Hepatocyte (in vitro differentiated cells): ENCODE results near the gene CCDC13. TPM values are rescaled to one million over a fixed set of nuclear protein-coding genes. Genes with fewer than 3 reads are reported as not detected.

Source experiments
- DNase-seq: peaks from one replicate; pipeline ENCODE4 v3.0.0-alpha.2; 2016; ENCODE audit warnings: low spot score
- H2AFZ ChIP-seq: fragments of 200-600 bp; sonication (generic); 2 replicates; pipeline ENCODE4 v1.6.0; 2016; ENCODE audit warnings: antibody characterized with exemption, mild to moderate bottlenecking
- H3K27ac ChIP-seq: fragments of 200-600 bp; sonication (generic); 2 replicates; pipeline ENCODE4 v1.5.1; 2016; ENCODE audit warnings: mild to moderate bottlenecking
- H3K27me3 ChIP-seq: fragments of 200-600 bp; sonication (generic); 2 replicates; pipeline ENCODE4 v1.6.1; 2016
- H3K36me3 ChIP-seq: fragments of 200-600 bp; sonication (generic); replicated peaks from 2 replicates; pipeline ENCODE4 v1.5.1; 2016; ENCODE audit warnings: low read depth; ENCODE audit not compliant: insufficient read depth
- H3K4me1 ChIP-seq: fragments of 200-600 bp; sonication (generic); 2 replicates; pipeline ENCODE4 v1.5.1; 2016; ENCODE audit warnings: mild to moderate bottlenecking, moderate library complexity; ENCODE audit not compliant: insufficient read depth
- H3K4me2 ChIP-seq: fragments of 200-600 bp; sonication (generic); 2 replicates; pipeline ENCODE4 v1.6.0; 2016
- H3K4me3 ChIP-seq: fragments of 200-600 bp; sonication (generic); 2 replicates; pipeline ENCODE4 v1.5.1; 2016; ENCODE audit warnings: mild to moderate bottlenecking
- H3K79me2 ChIP-seq: fragments of 200-600 bp; sonication (generic); 2 replicates; pipeline ENCODE4 v1.6.0; 2017; ENCODE audit warnings: mild to moderate bottlenecking
- H3K9me2 ChIP-seq: fragments of 200-600 bp; sonication (generic); replicated peaks from 2 replicates; pipeline ENCODE4 v1.6.0; 2017; ENCODE audit warnings: mild to moderate bottlenecking; ENCODE audit not compliant: insufficient read depth
- H3K9me3 ChIP-seq: fragments of 200-600 bp; sonication (generic); 2 replicates; pipeline ENCODE4 v1.5.1; 2016; ENCODE audit warnings: low read depth, mild to moderate bottlenecking
- H4K20me1 ChIP-seq: fragments of 200-600 bp; sonication (generic); 2 replicates; pipeline ENCODE4 v1.6.0; 2016; ENCODE audit warnings: mild to moderate bottlenecking; ENCODE audit not compliant: insufficient read depth, poor library complexity, severe bottlenecking
- EZH2 ChIP-seq: fragments of 200-600 bp; sonication (generic); IDR thresholded peaks from 2 replicates; pipeline ENCODE4 v1.6.1; 2016; ENCODE audit warnings: antibody characterized with exemption, mild to moderate bottlenecking, borderline replicate concordance
- EZH2phosphoT487 ChIP-seq: fragments of 200-600 bp; sonication (generic); IDR thresholded peaks from one replicate; pipeline ENCODE4 v1.6.1; 2018; ENCODE audit warnings: antibody characterized with exemption, mild to moderate bottlenecking, low read depth, moderate library complexity; ENCODE audit not compliant: unreplicated experiment, severe bottlenecking
- WGBS: methylation state at CpG from one replicate; pipeline ENCODE4 v1.1.6; 2016; ENCODE audit warnings: low lambda C conversion rate; ENCODE audit errors: missing lambda C conversion rate; 5-methylcytosine and 5-hydroxymethylcytosine counted together
- polyA plus RNA-seq: library from polyadenylated mRNA; unstranded; fragments of >200 nt; fragmentation: Nextera tagmentation; extraction: Ambion mirVana; gene quantifications from 2 replicates; pipeline ENCODE4 v1.2.1, GENCODE V29; 2016
- total RNA-seq: library from RNA; depleted of rRNA; stranded (reverse); fragments of >200 nt; gene quantifications from 2 replicates; pipeline ENCODE4 v1.2.3, GENCODE V29; 2014
- TF ChIP-seq, protein P1 (sequence below): fragments of 200-600 bp; sonication (generic); IDR thresholded peaks from 2 replicates; pipeline ENCODE4 v1.5.1; 2016; ENCODE audit warnings: antibody characterized with exemption, mild to moderate bottlenecking; ENCODE audit not compliant: poor library complexity

The CCDC13 gene
- total and polyA plus RNA-seq, 2 experiments from 2014 or later = 0.63 TPM; not detected in 1

DNA sequence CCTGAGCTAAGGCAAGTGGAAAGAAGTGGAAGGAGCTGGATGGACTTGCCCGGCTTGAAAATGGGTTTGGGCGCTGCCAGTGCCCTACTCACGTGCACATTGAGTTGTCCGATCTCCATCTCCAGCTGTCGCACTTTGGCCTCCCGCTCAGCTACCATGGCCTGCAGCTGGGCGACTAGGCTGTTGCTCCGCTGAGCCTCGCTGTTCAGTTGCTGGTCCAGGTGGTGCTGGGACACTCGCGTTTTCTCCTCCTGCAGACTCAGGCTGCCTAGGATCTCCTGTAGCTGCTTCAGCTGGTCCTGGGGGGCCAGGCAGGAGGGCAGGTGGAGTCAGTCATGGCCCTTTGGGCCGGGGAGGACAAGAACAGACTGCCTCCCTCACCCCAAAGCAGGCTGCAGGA lies 37.4 kb downstream of the CCDC13 start:
- Histone ChIP-seq H3K4me3 (no peak overlapping the region), H3K4me2 (no peak overlapping the region), H4K20me1 (no peaks in the 10 kb centered on the region), H3K9me2 (no peaks in the 10 kb centered on the region), H2AFZ (no peak overlapping the region), H3K9me3 (no peaks in the 10 kb centered on the region), H3K27me3 (no peaks in the 10 kb centered on the region), H3K4me1 (no peaks in the 10 kb centered on the region), H3K27ac (no peak overlapping the region), H3K36me3 (no peaks in the 10 kb centered on the region), H3K79me2 (no peaks in the 10 kb centered on the region)
- DNase-seq = no peak
- TF ChIP-seq, protein P1, sequence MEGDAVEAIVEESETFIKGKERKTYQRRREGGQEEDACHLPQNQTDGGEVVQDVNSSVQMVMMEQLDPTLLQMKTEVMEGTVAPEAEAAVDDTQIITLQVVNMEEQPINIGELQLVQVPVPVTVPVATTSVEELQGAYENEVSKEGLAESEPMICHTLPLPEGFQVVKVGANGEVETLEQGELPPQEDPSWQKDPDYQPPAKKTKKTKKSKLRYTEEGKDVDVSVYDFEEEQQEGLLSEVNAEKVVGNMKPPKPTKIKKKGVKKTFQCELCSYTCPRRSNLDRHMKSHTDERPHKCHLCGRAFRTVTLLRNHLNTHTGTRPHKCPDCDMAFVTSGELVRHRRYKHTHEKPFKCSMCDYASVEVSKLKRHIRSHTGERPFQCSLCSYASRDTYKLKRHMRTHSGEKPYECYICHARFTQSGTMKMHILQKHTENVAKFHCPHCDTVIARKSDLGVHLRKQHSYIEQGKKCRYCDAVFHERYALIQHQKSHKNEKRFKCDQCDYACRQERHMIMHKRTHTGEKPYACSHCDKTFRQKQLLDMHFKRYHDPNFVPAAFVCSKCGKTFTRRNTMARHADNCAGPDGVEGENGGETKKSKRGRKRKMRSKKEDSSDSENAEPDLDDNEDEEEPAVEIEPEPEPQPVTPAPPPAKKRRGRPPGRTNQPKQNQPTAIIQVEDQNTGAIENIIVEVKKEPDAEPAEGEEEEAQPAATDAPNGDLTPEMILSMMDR = no peak
- TF ChIP-seq EZH2 (no peak), EZH2phosphoT487 (no peak)
- WGBS = 92% methylated on average over 12 of the region's 12 CpGs

DNA sequence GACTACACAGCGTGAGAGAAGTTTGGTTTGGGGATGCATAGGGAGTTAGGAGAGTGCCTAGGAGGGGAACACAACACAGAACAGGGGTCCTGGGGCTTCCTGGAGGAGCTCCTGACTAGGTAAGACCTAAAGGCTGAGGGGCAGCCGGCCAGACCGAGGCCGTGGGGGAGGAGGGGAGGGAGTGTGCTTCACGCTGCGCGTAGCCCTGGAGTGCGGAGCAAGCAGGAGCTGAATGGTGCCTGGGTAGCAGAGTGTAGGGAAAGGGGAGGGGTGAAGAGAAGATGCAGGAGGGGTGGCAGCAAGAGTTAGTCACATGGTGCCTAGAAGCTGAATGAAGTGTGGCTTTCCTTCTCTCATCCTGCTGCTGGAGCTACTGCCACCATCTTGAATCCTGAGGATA lies 38.0 kb downstream of the CCDC13 start:
- Histone ChIP-seq H3K4me1 (no peaks in the 10 kb centered on the region), H4K20me1 (no peaks in the 10 kb centered on the region), H2AFZ (no peak overlapping the region), H3K4me2 (no peak overlapping the region), H3K27ac (no peak overlapping the region), H3K79me2 (no peaks in the 10 kb centered on the region), H3K4me3 (no peak overlapping the region), H3K36me3 (no peaks in the 10 kb centered on the region), H3K9me3 (no peaks in the 10 kb centered on the region), H3K27me3 (no peaks in the 10 kb centered on the region), H3K9me2 (no peaks in the 10 kb centered on the region)
- WGBS = 86% methylated on average over 7 of the region's 8 CpGs
- no peak for TF ChIP-seq EZH2phosphoT487
- no peak for TF ChIP-seq EZH2
- TF ChIP-seq, protein P1 = no peak
- DNase-seq = no peak

DNA sequence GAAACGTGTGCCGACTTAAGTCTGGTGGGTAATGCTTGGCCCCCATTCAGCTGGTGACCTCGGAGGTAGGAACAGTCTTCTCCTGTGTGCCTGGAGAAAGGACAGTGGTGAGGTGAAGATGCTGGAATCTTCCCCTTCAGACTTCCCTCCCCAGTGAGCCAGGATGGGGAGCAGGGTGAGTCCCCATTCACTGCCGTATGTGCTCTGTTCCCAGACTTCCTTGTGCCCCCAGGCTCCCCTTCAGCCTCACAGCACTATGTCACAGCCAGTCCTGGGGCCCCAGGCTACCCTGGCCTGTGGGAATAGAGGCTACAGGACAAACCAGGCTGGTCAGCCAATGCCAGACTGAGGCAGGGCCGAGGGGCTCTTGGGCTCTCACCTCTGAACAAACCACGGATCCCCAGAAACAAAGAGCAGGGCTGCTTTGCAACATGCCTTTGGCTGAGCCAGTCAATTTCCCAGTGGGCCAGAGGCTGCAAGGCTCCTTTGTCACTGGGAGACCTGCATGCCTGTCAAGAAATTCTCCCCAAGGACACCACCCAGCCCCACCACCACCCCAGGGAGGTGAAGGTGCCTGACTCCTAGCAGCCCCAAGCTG lies 38.7 kb downstream of the CCDC13 start:
- TF ChIP-seq, protein P1 = no peak
- no peak for TF ChIP-seq EZH2
- TF ChIP-seq EZH2phosphoT487 = no peak
- no peaks in the 10 kb centered on the region for H4K20me1 ChIP-seq
- DNase-seq = no peak
- H3K9me2 ChIP-seq = no peaks in the 10 kb centered on the region
- H3K9me3 ChIP-seq = no peaks in the 10 kb centered on the region
- no peaks in the 10 kb centered on the region for H3K4me1 ChIP-seq
- H3K4me3 ChIP-seq = no peak overlapping the region
- no peaks in the 10 kb centered on the region for H3K27me3 ChIP-seq
- H2AFZ ChIP-seq = no peak overlapping the region
- no peaks in the 10 kb centered on the region for H3K36me3 ChIP-seq
- H3K79me2 ChIP-seq = no peaks in the 10 kb centered on the region
- H3K4me2 ChIP-seq = no peak overlapping the region
- H3K27ac ChIP-seq = no peak overlapping the region
- WGBS = 79% methylated on average over 6 of the region's 6 CpGs
